ENCODE data around the gene FBXL4.

The FBXL4 gene

DNA sequence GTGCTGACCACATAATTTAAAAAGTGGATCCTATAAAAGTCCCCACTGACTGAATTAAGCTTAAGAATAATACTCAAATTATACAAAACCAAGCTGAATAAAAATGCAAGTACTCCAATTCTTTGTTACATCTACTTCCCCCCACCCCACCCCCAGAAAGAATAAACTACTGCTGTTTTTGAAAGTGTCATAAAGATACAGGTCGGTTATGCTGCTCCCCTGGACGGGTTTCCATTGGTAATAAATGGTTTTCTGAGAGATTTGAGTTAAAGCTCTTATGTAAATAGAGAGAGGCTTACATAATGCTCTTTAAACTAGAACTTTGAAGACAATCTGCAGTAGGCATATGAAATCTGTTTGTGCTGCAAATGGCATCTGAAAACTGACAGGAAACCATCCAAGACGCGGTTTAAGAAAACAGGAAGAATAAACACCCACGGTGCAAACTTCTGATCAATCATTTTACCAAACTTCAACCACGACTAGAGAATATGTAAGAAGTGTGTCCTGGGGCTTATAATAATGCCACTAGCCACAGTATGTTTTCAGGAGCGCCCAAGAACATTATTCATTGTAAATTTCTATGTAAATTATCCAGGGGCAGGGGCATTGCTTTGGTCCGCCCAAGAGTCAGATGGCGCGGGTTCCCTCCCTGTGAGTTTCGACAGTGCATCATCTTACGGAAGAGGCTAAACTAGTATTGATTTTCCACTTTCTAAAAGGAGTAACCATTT lies 124.2 kb downstream of the FBXL4 start:
- DNase-seq = no peak

DNA sequence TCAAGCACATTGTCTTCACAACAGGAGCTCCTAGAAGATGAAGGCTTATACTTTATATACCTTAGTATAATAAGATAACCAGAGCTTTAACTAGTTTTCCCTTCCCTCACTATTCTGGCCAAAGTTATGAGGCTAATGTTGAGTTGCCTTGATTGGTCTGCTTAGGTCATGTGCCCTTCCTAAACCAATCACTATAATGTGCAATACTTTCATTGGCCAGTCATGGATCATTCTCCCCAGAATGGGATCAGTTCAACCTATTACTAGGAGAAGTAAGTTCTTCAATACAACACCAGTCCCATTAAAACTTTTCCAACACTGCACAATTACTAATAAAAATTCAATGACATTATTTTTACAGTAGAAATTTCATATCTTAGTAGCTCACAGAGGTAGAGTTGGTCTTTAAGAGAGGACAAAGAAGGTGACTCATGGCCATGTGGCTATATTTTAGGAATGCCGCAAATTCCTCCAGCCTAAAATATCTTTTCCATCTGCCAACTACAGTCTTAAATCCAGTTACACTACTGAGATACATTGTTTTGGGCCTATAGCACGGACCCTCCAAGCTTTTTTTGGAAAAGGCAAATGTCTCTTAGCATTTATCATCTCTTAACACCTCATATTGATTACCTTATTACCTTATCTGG lies 125.9 kb downstream of the FBXL4 start:
- no peak for DNase-seq

Data from CD4-positive, alpha-beta T cell treated with Interleukin-12 subunit alpha and Interleukin-12 subunit beta, for 1 hour (primary cell).